NCI-H1417 treated with DMSO at 0.1 percent for 48 hours (cell line): ENCODE data around the gene CCDC198.

Experiments used
- DNase-seq: peaks from one replicate; lab custom pipeline; 2025; lab: John Stamatoyannopoulos, UW

CCDC198 gene

GRCh38 chr14:57464008-57464730, 29.5 kb downstream of the CCDC198 start:
- no peak for DNase-seq

GRCh38 chr14:57462551-57462950, 31.1 kb downstream of the CCDC198 start:
- DNase-seq = no peak

- no peak for DNase-seq
These were observed 31.8 kb downstream of the CCDC198 start for GRCh38 chr14:57461777-57462320.

- no peak for DNase-seq
These were observed 57.7 kb downstream of the CCDC198 start for GRCh38 chr14:57435923-57436322.

GRCh38 chr14:57420986-57421385, 72.7 kb downstream of the CCDC198 start:
- DNase-seq = no peak

GRCh38 chr14:57420033-57420432, 73.6 kb downstream of the CCDC198 start:
- DNase-seq = no peak
